HepG2 (cell line): Measurements from ENCODE around the gene ACOT8. TPM values are rescaled to one million over a fixed set of nuclear protein-coding genes. Genes with fewer than 3 reads are reported as not detected.

Experiments used
- ASH2L ChIP-seq: fragments of 300-600, 200-600 bp; sonication (generic); IDR thresholded peaks from 2 replicates; pipeline ENCODE4 v1.7.0; 2017; ENCODE audit warnings: low read depth, mild to moderate bottlenecking, moderate library complexity, mixed read lengths, low read length; ENCODE audit not compliant: insufficient read length
- FIP1L1 ChIP-seq: fragments of 200-400 bp; formaldehyde crosslinking; IDR thresholded peaks from 2 replicates; pipeline ENCODE4 v1.6.1; 2018; ENCODE audit warnings: low read depth, mild to moderate bottlenecking, low read length, moderate library complexity, borderline replicate concordance; ENCODE audit not compliant: insufficient read depth
- JUND ChIP-seq: sonication (generic); formaldehyde crosslinking; IDR thresholded peaks from 2 replicates; pipeline ENCODE4 v1.8.0; 2022; ENCODE audit warnings: mild to moderate bottlenecking, missing genetic modification reagents
- KLF12 ChIP-seq: sonication (generic); formaldehyde crosslinking; IDR thresholded peaks from 2 replicates; pipeline ENCODE4 v1.4.0; 2020; ENCODE audit warnings: missing genetic modification reagents, borderline replicate concordance
- POLR2AphosphoS2 ChIP-seq: IDR thresholded peaks from 2 replicates; pipeline ENCODE4 v1.6.1; 2011; ENCODE audit warnings: low read depth, low read length, improper control_type of control experiment
- SRY ChIP-seq: sonication (generic); formaldehyde crosslinking; IDR thresholded peaks from 2 replicates; pipeline ENCODE4 v1.8.0; 2022; ENCODE audit warnings: mild to moderate bottlenecking, missing genetic modification reagents
- ZNF10 ChIP-seq: sonication (generic); formaldehyde crosslinking; IDR thresholded peaks from 2 replicates; pipeline ENCODE4 v1.4.0; 2020; ENCODE audit warnings: mild to moderate bottlenecking, low read depth, missing genetic modification reagents, borderline replicate concordance
- ZNF224 ChIP-seq: sonication (generic); formaldehyde crosslinking; IDR thresholded peaks from 2 replicates; pipeline ENCODE4 v1.5.0; 2020; ENCODE audit warnings: mild to moderate bottlenecking, missing genetic modification reagents
- ZNF24 ChIP-seq: fragments of 450-650 bp; IDR thresholded peaks from 2 replicates; pipeline ENCODE4 v1.6.1; 2017; ENCODE audit warnings: antibody characterized with exemption, mild to moderate bottlenecking
- ZNF607 ChIP-seq: sonication (generic); formaldehyde crosslinking; IDR thresholded peaks from 2 replicates; pipeline ENCODE4 v1.5.1; 2020; ENCODE audit warnings: missing genetic modification reagents, mild to moderate bottlenecking, borderline replicate concordance
- ZNF720 ChIP-seq: sonication (generic); formaldehyde crosslinking; IDR thresholded peaks from 2 replicates; pipeline ENCODE4 v1.4.0; 2020; ENCODE audit warnings: missing genetic modification reagents
- ZNF768 ChIP-seq: sonication (generic); formaldehyde crosslinking; IDR thresholded peaks from 2 replicates; pipeline ENCODE4 v1.4.0; 2020; ENCODE audit warnings: missing genetic modification reagents
- ZNF891 ChIP-seq: sonication (generic); formaldehyde crosslinking; IDR thresholded peaks from 2 replicates; pipeline ENCODE4 v1.5.0; 2020; ENCODE audit warnings: mild to moderate bottlenecking, missing genetic modification reagents
- polyA plus RNA-seq, 8 experiments: library from polyadenylated mRNA; depleted of rRNA in 3 of 8; stranded (reverse) in 7 of 8; unstranded in 1 of 8; fragments of >200 nt; fragmentation: Illumina TruSeq in 4 of 8; extraction: Trizol in 4 of 8; gene quantifications; 2 replicates each; pipeline versions ENCODE4 v1.2.1 to v1.2.3, GENCODE V29; 2011 to 2016; ENCODE audit warnings: low read depth in 4 of 8, missing spikeins in 1 of 8, mixed read lengths in 1 of 8; ENCODE audit not compliant: insufficient read depth in 1 of 8
- total RNA-seq, 5 experiments: library from RNA; depleted of rRNA; stranded (reverse); fragments of >200 nt; fragmentation: Illumina TruSeq; extraction: Trizol; gene quantifications; 2 replicates each; pipeline ENCODE4 v1.2.3, GENCODE V29; 2016; ENCODE audit warnings: low read depth in 1 of 5
- TF ChIP-seq, protein P1 (sequence below): sonication (generic); formaldehyde crosslinking; IDR thresholded peaks from 2 replicates; pipeline ENCODE4 v1.4.0; 2020; ENCODE audit warnings: mild to moderate bottlenecking, missing genetic modification reagents
- TF ChIP-seq, protein P2 (sequence below): sonication (generic); formaldehyde crosslinking; IDR thresholded peaks from 2 replicates; pipeline ENCODE4 v1.4.0; 2020; ENCODE audit warnings: mild to moderate bottlenecking, missing genetic modification reagents
- TF ChIP-seq, protein P3 (sequence below): sonication (generic); formaldehyde crosslinking; IDR thresholded peaks from 2 replicates; pipeline ENCODE4 v1.8.0; 2022; ENCODE audit warnings: mild to moderate bottlenecking, missing genetic modification reagents; ENCODE audit not compliant: insufficient replicate concordance
- TF ChIP-seq, protein P4 (sequence below): sonication (generic); formaldehyde crosslinking; IDR thresholded peaks from 2 replicates; pipeline ENCODE4 v1.5.0; 2020; ENCODE audit warnings: missing genetic modification reagents
- TF ChIP-seq, protein P5 (sequence below): IDR thresholded peaks from 2 replicates; pipeline ENCODE4 v1.6.1; 2016; ENCODE audit warnings: missing compliant biosample characterization, missing genetic modification reagents, borderline replicate concordance
- TF ChIP-seq, protein P6 (sequence below): conservative IDR thresholded peaks from 2 replicates; pipeline ENCODE4 v1.6.1; 2018; ENCODE audit warnings: missing genetic modification reagents

ACOT8 gene
- total and polyA plus RNA-seq, 2 of the 13 experiments (the other 11 are each of a cell fraction or from before 2014, with no cell fraction given) = 31.4 to 45.5 TPM

DNA sequence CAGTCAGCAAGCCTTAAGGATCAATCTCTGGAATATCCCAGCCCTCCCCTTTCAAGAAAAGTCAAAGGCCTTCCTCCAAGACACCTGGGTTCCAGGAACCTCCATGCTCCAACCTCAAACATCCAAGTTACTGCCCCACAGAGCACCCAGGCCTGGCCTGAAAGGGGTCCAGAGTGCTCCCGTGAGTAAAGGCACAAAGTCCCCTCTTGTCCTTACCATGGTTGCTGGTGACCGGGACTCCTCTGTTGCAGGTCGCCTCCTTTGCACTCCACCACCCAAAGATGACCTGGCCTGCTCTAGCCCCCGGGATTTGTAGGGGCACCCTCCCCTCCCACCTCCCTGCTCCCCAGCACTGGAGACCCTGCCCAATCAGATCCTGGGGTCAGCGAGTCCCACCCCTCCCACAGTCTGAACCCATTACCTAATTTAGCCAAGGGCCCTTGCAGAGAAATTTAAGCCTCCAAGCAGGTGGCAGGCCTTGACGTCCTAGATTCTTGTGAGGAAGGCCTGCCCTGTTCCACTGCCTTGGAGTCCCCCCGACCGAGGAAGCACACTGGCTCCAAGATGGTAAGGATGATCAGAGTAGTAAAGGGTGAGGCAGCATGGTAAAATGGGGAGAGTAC lies 30.1 kb downstream of the ACOT8 start, which contains the start of gene TNNC2 (continued):
- TF ChIP-seq ZNF10 = no peak
- no peak for TF ChIP-seq POLR2AphosphoS2
- TF ChIP-seq ASH2L = peak; percentile 43
- no peak for TF ChIP-seq ZNF24
- TF ChIP-seq ZNF720 = no peak
- TF ChIP-seq, protein P1, sequence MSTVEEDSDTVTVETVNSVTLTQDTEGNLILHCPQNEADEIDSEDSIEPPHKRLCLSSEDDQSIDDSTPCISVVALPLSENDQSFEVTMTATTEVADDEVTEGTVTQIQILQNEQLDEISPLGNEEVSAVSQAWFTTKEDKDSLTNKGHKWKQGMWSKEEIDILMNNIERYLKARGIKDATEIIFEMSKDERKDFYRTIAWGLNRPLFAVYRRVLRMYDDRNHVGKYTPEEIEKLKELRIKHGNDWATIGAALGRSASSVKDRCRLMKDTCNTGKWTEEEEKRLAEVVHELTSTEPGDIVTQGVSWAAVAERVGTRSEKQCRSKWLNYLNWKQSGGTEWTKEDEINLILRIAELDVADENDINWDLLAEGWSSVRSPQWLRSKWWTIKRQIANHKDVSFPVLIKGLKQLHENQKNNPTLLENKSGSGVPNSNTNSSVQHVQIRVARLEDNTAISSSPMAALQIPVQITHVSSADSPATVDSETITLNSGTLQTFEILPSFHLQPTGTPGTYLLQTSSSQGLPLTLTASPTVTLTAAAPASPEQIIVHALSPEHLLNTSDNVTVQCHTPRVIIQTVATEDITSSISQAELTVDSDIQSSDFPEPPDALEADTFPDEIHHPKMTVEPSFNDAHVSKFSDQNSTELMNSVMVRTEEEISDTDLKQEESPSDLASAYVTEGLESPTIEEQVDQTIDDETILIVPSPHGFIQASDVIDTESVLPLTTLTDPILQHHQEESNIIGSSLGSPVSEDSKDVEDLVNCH (CRISPR knock-in tag) = no peak
- no peak for TF ChIP-seq ZNF768 (CRISPR knock-in tag)
- TF ChIP-seq, protein P2, sequence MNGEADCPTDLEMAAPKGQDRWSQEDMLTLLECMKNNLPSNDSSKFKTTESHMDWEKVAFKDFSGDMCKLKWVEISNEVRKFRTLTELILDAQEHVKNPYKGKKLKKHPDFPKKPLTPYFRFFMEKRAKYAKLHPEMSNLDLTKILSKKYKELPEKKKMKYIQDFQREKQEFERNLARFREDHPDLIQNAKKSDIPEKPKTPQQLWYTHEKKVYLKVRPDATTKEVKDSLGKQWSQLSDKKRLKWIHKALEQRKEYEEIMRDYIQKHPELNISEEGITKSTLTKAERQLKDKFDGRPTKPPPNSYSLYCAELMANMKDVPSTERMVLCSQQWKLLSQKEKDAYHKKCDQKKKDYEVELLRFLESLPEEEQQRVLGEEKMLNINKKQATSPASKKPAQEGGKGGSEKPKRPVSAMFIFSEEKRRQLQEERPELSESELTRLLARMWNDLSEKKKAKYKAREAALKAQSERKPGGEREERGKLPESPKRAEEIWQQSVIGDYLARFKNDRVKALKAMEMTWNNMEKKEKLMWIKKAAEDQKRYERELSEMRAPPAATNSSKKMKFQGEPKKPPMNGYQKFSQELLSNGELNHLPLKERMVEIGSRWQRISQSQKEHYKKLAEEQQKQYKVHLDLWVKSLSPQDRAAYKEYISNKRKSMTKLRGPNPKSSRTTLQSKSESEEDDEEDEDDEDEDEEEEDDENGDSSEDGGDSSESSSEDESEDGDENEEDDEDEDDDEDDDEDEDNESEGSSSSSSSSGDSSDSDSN (CRISPR knock-in tag) = peak; percentile 43; the same call in 1 of the 2 replicates
- TF ChIP-seq, protein P3, sequence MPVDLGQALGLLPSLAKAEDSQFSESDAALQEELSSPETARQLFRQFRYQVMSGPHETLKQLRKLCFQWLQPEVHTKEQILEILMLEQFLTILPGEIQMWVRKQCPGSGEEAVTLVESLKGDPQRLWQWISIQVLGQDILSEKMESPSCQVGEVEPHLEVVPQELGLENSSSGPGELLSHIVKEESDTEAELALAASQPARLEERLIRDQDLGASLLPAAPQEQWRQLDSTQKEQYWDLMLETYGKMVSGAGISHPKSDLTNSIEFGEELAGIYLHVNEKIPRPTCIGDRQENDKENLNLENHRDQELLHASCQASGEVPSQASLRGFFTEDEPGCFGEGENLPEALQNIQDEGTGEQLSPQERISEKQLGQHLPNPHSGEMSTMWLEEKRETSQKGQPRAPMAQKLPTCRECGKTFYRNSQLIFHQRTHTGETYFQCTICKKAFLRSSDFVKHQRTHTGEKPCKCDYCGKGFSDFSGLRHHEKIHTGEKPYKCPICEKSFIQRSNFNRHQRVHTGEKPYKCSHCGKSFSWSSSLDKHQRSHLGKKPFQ (CRISPR knock-in tag) = no peak
- no peak for TF ChIP-seq ZNF891 (CRISPR knock-in tag)
- TF ChIP-seq, protein P4, sequence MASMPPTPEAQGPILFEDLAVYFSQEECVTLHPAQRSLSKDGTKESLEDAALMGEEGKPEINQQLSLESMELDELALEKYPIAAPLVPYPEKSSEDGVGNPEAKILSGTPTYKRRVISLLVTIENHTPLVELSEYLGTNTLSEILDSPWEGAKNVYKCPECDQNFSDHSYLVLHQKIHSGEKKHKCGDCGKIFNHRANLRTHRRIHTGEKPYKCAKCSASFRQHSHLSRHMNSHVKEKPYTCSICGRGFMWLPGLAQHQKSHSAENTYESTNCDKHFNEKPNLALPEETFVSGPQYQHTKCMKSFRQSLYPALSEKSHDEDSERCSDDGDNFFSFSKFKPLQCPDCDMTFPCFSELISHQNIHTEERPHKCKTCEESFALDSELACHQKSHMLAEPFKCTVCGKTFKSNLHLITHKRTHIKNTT = no peak
- TF ChIP-seq ZNF224 (CRISPR knock-in tag) = no peak
- no peak for TF ChIP-seq JUND
- TF ChIP-seq SRY (CRISPR knock-in tag) = no peak
- no peak for TF ChIP-seq FIP1L1
- TF ChIP-seq, protein P5, sequence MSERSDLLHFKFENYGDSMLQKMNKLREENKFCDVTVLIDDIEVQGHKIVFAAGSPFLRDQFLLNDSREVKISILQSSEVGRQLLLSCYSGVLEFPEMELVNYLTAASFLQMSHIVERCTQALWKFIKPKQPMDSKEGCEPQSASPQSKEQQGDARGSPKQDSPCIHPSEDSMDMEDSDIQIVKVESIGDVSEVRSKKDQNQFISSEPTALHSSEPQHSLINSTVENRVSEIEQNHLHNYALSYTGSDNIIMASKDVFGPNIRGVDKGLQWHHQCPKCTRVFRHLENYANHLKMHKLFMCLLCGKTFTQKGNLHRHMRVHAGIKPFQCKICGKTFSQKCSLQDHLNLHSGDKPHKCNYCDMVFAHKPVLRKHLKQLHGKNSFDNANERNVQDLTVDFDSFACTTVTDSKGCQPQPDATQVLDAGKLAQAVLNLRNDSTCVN (CRISPR knock-in tag) = 0 out of 2 replicates have a peak, but pooled peaks have one; percentile 13
- TF ChIP-seq, protein P6, sequence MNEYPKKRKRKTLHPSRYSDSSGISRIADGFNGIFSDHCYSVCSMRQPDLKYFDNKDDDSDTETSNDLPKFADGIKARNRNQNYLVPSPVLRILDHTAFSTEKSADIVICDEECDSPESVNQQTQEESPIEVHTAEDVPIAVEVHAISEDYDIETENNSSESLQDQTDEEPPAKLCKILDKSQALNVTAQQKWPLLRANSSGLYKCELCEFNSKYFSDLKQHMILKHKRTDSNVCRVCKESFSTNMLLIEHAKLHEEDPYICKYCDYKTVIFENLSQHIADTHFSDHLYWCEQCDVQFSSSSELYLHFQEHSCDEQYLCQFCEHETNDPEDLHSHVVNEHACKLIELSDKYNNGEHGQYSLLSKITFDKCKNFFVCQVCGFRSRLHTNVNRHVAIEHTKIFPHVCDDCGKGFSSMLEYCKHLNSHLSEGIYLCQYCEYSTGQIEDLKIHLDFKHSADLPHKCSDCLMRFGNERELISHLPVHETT (CRISPR knock-in tag) = no peak
- peak; percentile 60; the same call in 1 of the 2 replicates for TF ChIP-seq ZNF607
- TF ChIP-seq KLF12 (CRISPR knock-in tag) = no peak
